Ishikawa (cell line): ENCODE data around the gene C6orf15.

Source experiments
- CEBPB ChIP-seq: IDR thresholded peaks from 2 replicates; pipeline ENCODE4 v1.6.1; 2012
- CREB1 ChIP-seq: IDR thresholded peaks from 2 replicates; pipeline ENCODE4 v1.6.1; 2012; ENCODE audit warnings: low read depth
- EGR1 ChIP-seq: IDR thresholded peaks from 2 replicates; pipeline ENCODE4 v1.6.1; 2012
- EP300 ChIP-seq: IDR thresholded peaks from 2 replicates; pipeline ENCODE4 v1.6.1; 2012; ENCODE audit warnings: borderline replicate concordance
- FOXM1 ChIP-seq: IDR thresholded peaks from 2 replicates; pipeline ENCODE4 v1.6.1; 2012; ENCODE audit warnings: low read depth, borderline replicate concordance
- MAX ChIP-seq: IDR thresholded peaks from 2 replicates; pipeline ENCODE4 v1.6.1; 2012
- NFIC ChIP-seq: IDR thresholded peaks from 2 replicates; pipeline ENCODE4 v1.6.1; 2012
- RAD21 ChIP-seq: IDR thresholded peaks from 2 replicates; pipeline ENCODE4 v1.6.1; 2012; ENCODE audit warnings: low read depth
- REST ChIP-seq: IDR thresholded peaks from 2 replicates; pipeline ENCODE4 v1.6.1; 2012; ENCODE audit warnings: low read depth, mild to moderate bottlenecking
- TAF1 ChIP-seq: IDR thresholded peaks from 2 replicates; pipeline ENCODE4 v1.6.1; 2012; ENCODE audit warnings: low read depth, mild to moderate bottlenecking
- TCF12 ChIP-seq: IDR thresholded peaks from 2 replicates; pipeline ENCODE4 v1.6.1; 2012; ENCODE audit warnings: low read depth
- TEAD4 ChIP-seq: IDR thresholded peaks from 2 replicates; pipeline ENCODE4 v1.6.1; 2012
- USF1 ChIP-seq: IDR thresholded peaks from 2 replicates; pipeline ENCODE4 v1.6.1; 2012
- YY1 ChIP-seq: IDR thresholded peaks from 2 replicates; pipeline ENCODE4 v1.6.1; 2012; ENCODE audit warnings: low read depth
- ZBTB7A ChIP-seq: IDR thresholded peaks from 2 replicates; pipeline ENCODE4 v1.6.1; 2012; ENCODE audit warnings: low read depth

C6orf15 gene

GRCh38 chr6:31157513-31158139, 45.3 kb upstream of the C6orf15 start, which contains the start of gene CCHCR1:
Gene CCHCR1, minus strand, starts transcription at chr6:31157802. Its CDS starts 202 bp downstream, at chr6:31157600.
- TF ChIP-seq CREB1: no peak
- no peak for TF ChIP-seq USF1
- no peak for TF ChIP-seq TAF1
- TF ChIP-seq ZBTB7A: no peak
- no peak for TF ChIP-seq REST

- no peak for TF ChIP-seq YY1
- TF ChIP-seq USF1: no peak
- TF ChIP-seq CEBPB: no peak
Measured at GRCh38 chr6:31156641-31157040, 44.3 kb upstream of the C6orf15 start.

- TF ChIP-seq CEBPB: no peak
- TF ChIP-seq ZBTB7A: no peak
Measured at GRCh38 chr6:31154436-31154835, 42.1 kb upstream of the C6orf15 start.

- TF ChIP-seq ZBTB7A (no peak), USF1 (no peak), TAF1 (no peak), TEAD4 (no peak), MAX (no peak), TCF12 (no peak), CEBPB (no peak), RAD21 (no peak), YY1 (no peak), REST (no peak), FOXM1 (no peak), EP300 (no peak), NFIC (no peak), CREB1 (no peak), EGR1 (no peak)
Measured at GRCh38 chr6:31152781-31153180, 40.4 kb upstream of the C6orf15 start.

- TF ChIP-seq RAD21 (no peak), TAF1 (no peak), EGR1 (no peak), TEAD4 (no peak), MAX (no peak), CREB1 (no peak), REST (no peak), FOXM1 (no peak), YY1 (no peak), TCF12 (no peak), EP300 (no peak), ZBTB7A (no peak), CEBPB (no peak), NFIC (no peak)
Measured at GRCh38 chr6:31149827-31150447, 37.6 kb upstream of the C6orf15 start.
